Dedifferentiated amniotic fluid mesenchymal stem cell (primary cell): ENCODE results near the gene TSC1.
"Not testable (repeated sequence)": the region's sequence is repeated elsewhere in the genome, so short reads cannot be mapped to it uniquely, and the experiment has no call there.

Source experiments
- DNase-seq: peaks from one replicate; pipeline ENCODE4 v3.0.0-alpha.2; 2016; ENCODE audit errors: extremely low spot score

Gene TSC1

DNA sequence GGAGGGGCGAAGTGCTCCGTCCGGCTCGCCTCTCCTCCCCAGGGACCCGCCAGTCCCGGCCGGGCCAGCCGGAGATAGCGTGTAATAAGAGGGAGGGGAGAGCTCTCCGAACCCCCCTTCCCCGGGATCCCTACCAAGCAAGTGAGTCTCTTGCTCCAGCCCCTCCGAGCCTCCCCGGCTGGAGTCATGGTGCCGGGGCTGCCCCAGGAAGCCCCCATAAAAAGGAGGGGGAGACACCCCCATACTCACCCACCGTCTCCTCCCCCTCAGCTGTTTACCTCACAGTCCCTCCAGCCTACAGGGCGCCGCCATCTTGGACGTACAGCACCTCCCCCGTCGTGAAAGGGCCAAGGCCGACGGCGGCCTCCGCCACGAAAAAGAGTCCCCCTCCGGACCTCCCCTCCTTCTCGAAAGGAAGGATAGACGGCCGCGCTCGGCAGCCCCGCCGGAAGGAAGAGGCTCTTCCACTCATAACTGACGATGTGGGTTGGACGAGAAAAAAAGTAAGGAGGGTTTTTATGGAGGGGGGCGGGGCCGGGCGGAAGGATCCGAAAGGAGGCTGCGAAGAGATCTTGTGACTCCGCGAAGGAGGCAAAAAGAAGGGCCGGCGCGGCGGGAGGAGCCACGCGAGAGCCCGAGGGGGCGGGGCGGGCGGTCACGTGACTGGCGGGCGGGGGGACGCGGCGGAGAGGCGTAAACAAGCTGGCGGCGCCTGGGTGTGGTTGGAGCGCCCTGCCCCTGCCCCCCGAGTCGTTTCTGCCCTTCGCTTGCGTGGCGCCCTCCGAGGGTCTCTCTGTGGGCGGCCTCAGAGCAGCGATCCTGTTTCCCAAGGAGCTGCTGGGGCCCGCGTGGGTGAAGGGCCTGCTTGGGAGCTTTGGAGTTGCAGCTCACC lies at the start of gene TSC1:
Gene TSC1, minus strand, starts transcription at position 323 of the 892 bp plus-strand sequence. CDS start 15,744 bp downstream, outside the sequence.
- DNase-seq: peak; percentile 94

DNA sequence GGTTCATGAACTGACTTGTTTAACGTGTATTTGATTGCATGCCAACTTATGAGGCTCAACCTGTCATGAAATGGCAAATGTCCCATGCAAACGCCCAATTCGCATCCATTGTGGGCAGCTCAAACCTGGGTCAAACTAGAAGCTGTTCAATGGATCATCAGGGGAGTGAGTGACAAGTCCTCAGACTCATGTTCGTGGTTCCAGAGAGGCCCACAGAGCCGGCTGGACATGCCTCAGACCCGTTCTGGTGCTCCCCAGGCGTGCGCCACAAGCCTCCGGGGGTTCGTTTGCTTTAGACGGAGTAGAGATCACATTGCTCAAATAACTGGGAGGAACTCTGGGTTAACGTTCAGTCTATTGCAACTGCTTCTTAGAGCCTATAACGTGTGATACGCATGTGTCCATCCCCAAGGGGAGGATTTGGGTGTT lies 49.1 kb upstream of the TSC1 start:
- DNase-seq: no peak

DNA sequence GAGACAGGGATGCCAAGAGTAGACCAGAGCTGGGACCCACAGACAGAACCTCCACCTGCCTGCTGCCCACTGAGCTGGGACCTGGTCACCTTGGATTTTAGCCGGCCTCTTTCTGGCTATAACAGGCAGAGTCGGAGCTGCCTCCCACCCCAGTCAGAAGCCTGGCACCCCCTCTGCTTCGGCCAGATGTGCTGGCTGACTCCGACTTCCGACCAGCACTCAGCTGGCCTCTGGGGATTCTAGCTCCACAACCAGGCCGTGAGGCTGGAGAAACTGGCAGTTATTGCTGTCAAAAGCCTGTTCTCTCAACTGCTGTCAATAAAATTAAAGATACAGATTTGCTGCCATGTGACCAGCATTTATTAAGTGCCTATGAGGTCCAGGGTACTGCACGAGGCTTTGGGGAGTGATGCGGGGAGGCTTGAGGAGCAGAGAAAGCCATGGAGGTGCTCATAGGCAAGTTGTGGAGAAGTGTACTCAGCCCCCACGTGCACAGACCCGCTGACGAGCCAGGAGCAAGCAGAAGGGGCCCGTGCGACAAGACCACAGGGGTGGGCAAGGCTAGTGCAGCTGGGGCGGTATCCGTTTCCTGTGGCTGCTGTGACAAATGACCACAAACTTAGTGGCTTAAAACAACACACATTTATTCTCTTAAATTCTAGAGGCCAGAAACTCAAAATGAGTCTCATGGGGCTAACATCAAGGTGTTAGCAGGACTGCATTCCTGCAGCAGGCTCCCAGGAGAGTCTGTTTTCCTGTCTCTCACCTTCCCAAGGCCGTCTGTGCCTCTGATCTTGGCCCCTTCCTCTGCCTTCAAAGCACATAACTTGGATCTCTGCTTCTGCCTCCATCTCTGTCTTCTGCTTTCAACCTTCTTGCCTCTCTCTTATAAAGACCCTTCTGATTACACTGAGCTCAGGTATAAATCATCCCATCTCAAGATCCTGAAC lies 47.2 kb upstream of the TSC1 start:
- DNase-seq: no peak

DNA sequence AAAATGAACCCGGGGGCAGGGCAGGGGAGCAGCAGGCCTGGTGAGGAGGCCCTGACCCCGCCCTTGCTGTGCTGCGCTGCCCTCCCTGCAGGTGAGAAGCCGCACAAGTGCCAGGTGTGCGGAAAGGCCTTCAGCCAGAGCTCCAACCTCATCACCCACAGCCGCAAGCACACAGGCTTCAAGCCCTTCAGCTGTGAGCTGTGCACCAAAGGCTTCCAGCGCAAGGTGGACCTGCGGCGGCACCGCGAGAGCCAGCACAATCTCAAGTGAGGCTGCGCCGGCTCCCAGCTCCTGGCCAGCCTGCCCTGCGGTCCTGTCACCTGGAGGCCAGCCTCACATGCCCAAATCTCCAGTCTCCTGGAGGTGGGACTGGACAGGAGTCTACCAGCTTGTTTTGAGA lies 46.4 kb upstream of the TSC1 start:
- DNase-seq: no peak

DNA sequence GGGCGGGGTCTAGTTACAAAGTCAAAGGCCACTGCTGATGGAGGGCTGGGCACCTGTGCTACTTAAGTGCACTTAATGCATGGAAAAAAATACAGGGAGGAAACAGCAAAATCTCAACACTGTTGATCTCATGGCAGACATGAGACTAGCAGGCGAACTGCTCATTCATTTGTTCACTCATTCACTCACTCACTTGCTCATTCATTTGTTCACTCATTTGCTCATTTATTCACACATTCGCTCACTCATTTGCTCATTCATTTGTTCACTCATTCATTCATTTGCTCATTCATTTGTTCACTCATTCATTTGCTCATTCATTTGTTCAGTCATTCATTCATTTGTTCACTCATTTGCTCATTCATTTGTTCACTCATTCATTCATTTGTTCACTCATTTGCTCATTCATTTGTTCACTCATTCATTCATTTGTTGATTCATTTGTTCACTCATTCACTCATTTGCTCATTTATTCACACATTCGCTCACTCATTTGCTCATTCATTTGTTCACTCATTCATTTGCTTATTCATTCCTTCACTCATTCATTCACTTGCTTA lies 45.7 kb upstream of the TSC1 start:
- DNase-seq: not testable (repeated sequence)

DNA sequence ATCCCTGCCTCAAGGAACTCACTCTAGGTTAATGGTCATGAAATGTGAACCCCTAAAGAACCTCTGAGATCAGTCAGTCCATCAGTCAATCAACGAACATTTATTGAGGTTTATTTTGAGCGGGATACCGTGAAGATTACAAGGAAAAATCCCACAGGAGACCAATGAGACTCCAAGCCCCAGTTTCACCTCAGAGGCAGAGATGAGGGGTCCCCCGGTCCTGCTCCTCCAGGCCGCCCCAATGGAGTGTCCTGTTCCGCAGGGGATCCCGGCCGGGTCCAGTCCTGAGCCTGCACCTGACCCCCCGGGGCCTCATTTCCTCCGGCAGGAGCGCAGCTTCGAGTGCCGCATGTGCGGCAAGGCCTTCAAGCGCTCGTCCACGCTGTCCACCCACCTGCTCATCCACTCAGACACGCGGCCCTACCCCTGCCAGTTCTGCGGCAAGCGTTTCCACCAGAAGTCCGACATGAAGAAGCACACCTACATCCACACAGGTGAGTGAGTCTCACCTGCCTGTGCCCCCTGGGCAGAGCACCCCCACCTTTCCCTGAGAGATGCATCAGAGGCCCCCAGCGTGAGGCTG lies 45.1 kb upstream of the TSC1 start:
- no peak for DNase-seq

DNA sequence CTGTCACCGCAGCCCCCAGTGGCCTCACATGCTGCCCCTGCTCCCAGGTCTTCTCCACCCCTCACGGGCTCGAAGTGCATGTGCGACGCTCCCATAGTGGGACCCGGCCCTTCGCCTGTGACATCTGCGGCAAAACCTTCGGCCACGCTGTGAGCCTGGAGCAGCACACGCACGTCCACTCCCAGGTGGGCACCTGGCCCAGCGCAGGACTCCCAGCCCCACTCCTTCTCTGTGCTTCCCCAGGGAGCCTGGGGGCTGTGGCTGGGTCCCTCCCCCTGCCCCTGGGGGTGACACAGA lies 44.5 kb upstream of the TSC1 start:
- no peak for DNase-seq

DNA sequence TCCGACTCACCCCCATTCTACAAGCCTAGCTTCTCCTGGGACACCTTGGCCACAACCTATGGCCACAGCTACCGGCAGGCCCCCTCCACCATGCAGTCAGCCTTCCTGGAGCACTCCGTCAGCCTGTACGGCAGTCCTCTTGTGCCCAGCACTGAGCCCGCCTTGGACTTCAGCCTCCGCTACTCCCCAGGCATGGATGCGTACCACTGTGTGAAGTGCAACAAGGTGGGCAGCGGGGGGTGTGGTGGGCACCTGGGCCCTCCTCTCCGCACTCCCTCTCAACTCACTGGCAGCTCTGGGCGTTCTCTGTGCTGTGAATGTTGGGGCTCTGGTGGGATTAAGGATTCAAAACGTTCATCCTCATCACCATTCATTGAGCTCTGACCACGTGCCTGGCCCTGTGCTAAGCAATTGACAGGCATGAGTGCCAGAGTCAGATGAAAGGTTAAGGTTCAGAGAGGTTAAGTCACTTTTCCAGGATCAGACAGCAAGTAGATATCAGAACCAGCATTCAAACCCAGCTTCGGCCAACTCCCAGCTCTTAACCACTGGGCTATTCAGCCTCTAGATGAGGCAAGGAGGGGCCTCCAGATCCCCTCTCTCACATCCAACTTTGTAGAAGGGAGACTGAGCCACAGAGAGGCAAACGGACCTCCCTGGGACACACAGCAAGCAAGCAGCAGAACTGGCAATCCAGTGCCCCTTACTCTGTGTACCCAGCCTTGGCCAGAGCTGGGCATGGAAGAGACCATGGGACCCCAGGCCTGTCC lies 44.0 kb upstream of the TSC1 start:
- DNase-seq: no peak

DNA sequence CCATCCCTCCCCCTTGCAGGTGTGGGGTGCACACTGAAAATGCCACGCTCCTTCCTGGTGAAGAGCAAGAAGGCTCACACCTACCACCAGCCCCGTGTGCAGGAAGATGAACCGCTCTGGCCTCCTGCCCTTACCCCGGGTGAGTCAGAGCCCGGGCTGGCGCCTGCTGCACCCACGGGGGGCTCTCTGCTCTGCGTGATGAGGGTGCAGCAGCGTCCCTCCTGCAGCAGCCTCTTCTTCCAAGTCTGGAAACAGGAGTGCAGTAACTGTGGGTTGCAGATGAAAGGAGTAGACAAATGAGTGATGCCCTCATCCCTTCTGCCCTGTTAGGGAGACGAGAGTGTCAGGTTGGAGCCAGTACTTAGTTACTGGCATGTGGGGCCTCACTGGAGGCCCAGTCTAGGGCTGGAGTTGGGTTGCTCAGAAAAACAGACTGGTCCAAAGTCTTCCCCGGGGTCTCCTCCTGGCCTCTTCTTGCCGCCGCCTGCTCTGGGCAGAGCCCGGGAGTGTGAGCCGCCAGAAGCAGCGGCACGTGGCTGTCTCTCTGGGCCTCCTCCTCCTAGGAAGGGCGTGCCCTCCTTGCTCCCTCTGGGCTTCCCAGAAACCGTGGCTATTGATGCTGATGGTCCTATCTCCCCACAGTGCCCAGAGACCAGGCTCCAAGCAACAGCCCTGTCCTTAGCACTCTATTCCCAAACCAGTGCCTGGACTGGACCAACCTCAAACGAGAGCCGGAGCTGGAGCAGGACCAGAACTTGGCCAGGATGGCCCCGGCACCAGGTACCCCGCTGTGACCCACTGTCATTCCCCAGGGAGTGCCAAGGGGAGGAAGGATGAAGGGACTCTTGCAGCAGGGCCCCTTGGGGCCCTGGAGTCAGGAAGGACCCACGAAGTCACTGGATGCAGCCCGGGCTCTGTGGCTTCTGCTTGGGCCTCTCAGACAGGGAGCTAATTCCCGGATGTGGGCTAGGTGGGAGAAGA lies 42.5 kb upstream of the TSC1 start:
- no peak for DNase-seq

DNA sequence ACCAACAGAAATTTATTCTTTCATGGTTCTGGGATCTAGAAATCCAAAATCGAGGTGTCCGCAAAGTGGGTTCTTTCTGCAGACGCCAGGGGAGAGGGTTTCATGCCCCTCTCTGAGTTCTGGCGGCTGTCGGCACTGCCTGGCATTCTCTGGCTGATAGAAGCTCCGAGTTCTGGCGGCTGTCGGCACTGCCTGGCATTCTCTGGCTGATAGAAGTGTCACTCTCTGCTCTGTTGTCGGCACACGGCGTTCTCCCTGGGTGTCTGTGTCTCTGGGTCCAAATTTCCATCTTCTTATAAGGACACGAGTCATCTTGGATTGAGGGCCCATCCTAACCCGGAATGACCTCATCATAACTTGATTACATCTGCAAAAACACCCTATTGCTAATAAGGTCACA lies 41.7 kb upstream of the TSC1 start:
- no peak for DNase-seq

DNA sequence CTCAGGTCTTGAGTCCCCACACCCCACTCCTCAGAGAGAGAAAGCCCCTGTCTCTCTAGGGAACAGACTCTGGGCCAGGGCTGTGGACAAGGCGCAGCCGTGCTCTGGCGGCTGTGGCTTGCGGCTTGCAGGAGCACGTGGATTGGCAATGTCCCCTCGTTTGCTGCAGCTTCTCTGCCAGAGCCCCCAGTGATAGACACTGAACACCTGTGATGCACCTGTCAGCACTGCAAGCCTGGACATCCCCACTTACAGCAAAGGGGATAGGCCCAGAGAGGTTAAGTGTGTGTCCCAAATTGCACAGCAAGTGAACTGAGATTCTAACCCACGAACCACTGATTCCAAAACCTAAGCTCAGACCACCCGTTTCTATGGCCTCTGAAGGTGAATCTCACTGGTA lies 41.1 kb upstream of the TSC1 start:
- DNase-seq: no peak

DNA sequence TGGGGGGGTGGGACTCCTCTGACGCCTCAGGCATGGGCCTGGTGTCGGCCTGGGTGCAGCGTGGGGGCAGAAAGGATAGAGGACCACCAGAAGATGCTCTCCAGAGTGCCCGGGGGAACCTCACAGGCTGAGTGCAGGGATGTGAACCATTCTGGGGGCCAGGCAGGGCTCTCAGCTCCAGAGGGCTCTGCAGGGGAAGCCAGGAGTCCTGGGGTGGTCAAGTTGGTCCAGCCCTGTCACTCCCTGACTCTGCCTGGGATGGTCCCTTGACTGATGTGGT lies 40.6 kb upstream of the TSC1 start:
- no peak for DNase-seq

DNA sequence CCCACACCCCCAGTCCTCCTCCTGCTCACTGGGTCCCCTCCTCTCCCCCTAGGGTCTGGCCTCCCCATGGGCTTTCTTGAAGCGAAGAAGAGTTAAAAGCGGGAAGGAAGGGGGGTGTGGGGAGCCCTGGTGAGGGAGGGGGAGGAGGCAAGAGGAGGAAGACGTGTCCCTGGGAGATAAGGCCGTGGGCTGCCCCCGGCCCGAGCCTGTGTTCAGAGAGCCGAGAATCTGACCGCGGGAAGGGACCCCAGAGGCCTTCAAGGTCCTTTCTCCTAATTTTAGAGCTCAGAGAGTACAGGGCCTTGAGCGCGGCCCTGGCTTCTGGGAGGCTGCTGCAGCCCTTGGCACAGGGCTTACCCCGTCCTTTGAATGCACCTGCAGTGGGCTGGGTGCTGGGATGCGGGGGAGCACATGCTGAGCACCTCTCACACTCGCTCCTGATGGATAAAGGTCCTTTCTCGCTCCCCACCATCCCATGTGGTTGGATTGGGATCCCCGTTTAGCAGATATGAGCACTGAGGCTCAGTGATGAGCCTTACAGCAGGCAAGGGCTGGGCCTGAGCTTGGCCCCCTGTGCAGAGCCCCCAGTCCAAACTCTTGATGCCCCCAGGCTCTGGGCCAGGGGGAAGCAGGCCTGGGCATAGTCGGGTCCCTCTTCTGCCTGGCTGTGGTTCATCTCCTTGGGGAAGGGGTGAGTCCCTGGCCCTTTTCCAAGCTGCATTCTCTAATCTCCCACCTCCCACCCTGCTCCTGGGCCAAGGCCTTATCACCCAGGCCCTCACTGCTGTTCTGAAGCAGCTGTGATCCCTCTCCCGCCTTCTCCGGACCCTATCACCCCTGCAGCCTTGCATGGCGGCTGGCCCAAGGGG lies 40.0 kb upstream of the TSC1 start:
- DNase-seq: no peak

DNA sequence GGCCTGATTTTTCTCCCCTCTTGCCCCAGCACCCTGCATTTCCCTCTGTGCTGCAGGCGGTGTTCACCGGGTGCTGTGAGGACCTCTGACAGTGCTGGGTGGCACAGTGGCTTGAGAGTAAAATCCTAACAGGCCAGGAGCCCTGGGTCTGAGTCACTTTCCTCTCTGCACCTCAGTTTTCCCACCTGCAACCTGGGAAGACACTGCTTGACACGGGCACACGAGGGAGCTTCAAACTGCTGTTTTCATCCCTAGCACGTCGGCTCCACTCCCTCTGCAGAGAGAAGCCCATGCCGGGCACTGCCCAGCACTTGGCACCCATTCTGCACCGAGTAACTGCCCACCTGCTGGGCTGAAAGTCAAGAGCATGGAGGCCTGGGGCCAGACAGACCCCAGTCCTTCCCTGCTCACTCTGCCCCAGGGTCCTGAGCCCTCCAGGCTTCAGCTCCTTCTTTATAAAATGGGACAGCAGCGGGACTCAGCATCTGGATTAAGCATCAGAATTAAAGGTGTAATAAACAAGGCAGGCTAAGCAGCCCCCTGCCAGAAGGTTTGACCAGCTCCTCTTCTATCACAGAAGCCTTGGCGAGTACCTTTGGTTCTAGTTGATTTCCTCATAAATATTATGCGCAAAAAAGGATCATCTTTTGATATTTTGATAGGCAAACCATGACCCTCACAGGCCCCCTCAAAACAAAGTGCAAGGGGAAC lies 39.2 kb upstream of the TSC1 start:
- DNase-seq: no peak

DNA sequence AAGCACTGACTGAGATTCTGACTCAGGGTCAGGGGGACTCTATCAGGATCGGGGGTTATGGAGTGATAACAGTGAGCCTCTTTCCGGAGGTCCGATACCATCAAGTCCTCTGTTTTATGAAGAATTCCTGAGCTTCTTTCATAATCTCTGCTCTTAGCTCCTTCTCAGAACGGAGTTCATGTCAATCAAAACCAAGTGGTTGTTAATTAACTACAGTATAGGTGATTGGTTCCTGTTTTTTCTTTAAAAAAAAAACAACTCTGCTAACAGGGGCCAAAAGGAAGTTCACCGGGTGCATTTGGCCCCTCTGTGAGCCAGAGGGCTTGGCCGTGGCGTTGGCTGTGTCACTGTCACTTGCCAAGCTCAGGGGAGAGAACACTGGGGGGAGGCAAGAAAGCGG lies 38.0 kb upstream of the TSC1 start:
- DNase-seq: no peak

DNA sequence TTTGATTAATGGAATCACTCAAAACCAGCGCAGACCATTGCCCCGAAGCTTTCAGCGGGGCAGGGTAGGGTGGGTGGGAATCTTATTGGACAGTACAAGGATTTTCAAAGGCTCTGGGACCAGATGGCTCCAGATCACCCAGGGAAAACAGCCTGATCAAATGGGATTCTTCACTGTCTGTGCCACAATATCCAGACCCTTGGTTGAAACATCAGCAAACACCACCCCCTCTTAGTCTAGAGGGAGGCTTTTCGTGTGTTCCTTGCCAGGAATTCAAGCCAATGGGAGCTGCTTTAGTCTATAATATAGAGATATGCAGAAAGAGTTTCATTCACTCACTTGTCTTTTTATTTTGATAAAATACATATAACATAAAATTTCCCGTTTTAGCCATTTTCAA lies 35.7 kb upstream of the TSC1 start:
- DNase-seq: no peak

DNA sequence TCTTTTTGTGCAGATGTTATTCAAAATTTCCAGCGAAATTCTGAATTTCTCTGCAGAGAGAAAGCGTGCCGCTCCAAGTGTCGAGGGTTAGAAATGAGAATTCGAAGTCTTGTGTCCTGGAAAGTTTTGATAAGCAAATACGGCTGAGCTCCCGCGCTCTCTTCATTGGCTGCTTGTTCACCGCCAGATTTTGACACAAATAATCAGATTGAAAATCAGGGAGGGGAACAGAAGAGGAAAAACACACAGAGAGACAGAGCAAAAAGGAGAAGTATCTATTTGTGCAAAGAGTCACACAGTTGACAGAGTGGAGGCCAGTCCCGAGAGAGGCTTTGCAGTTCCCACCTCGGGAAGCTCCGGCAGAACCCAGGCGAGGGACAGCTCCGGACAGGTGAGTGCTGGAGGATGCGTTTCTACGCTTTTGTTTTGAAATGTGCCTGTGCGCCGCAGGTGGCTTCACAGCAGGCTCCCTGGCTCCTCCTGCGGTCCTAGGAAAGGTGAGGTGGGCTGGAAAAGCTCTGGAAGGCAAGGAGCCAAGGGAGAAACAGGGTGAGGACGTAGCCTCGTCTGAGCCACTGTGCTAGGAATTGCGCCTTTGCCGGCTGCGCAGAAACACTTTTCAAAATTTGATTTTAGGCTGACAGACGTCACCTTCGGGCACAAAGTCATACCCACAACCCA lies 34.2 kb upstream of the TSC1 start, which contains the start of gene GFI1B:
Gene GFI1B, plus strand, starts transcription at position 244 of the 681 bp plus-strand sequence. CDS start 7,985 bp downstream, outside the sequence.
- no peak for DNase-seq

DNA sequence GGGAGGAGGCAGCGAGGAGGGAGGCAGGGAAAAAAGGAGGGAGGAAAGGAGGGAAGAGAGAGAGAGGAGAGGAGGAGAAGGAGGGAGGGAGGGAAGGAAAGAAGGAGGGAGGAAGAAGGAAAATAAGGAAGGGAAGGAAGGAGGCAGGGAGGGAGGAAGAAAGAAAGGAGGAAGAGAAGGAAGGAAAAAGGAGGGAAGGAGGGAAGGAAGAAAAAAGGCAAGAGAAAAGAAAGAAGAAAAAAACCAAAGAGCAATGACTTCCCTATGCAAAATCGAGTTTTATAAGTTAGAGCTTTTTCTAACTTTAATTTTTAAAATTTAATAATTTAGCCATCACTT lies 33.7 kb upstream of the TSC1 start:
- DNase-seq: no peak
